AG09309 (cell line): ENCODE data around the gene GINS3.

Experiments
- DNase-seq: peaks from one replicate; pipeline ENCODE4 v3.0.0-alpha.2; 2010; ENCODE audit warnings: low read depth
- H3K4me3 ChIP-seq: 2 replicates; pipeline ENCODE4 v1.5.1; 2011; ENCODE audit warnings: mild to moderate bottlenecking, low read depth, low read length, moderate library complexity; ENCODE audit not compliant: control insufficient read depth
- TF ChIP-seq, protein P1 (sequence below): IDR thresholded peaks from 2 replicates; pipeline ENCODE4 v1.5.1; 2011; ENCODE audit warnings: mild to moderate bottlenecking, low read depth, low read length, inconsistent platforms; ENCODE audit not compliant: insufficient read depth, control insufficient read depth; ENCODE audit errors: missing control alignments

The GINS3 gene

DNA sequence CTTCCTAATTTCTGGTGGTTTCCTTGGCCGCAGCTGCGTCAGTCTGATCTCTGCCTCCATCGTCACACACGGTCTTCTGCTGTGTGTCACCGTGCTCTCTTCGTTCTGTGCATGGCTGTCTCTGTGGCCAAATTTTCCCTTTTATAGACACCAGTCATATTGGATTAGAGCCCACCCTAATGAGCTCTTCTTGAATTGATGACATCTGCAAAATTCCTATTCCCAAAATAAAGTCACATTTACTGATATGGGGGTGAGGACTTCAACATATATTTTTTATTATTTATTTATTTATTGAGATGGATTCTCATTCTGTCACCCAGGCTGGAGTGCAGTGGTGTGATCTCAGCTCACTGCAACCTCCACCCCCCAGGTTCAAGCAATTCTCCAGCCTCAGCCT, 38.4 kb downstream of the GINS3 start:
- TF ChIP-seq, protein P1, sequence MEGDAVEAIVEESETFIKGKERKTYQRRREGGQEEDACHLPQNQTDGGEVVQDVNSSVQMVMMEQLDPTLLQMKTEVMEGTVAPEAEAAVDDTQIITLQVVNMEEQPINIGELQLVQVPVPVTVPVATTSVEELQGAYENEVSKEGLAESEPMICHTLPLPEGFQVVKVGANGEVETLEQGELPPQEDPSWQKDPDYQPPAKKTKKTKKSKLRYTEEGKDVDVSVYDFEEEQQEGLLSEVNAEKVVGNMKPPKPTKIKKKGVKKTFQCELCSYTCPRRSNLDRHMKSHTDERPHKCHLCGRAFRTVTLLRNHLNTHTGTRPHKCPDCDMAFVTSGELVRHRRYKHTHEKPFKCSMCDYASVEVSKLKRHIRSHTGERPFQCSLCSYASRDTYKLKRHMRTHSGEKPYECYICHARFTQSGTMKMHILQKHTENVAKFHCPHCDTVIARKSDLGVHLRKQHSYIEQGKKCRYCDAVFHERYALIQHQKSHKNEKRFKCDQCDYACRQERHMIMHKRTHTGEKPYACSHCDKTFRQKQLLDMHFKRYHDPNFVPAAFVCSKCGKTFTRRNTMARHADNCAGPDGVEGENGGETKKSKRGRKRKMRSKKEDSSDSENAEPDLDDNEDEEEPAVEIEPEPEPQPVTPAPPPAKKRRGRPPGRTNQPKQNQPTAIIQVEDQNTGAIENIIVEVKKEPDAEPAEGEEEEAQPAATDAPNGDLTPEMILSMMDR = no peak
- DNase-seq = no peak
- H3K4me3 ChIP-seq = no peak overlapping the region

DNA sequence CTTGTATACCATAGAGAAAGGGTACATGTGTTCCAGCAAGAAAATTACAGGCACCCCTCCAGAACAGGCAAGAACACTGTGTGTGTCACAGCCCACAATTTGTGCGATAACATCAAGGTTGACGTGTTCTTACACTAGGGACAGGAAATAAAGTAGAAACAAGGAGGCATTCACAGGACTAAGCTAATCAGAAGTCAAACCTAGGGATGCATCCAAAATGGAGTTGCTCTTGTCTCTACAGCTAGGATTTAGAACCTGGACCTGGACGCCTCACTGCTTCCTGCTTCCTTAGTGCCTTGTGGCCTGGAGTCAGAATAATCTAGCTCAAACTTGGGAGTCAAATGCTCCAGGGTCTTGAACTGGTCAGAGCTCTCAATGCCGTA, 41.3 kb downstream of the GINS3 start:
- no peak for DNase-seq
- TF ChIP-seq, protein P1 = no peak
- no peak overlapping the region for H3K4me3 ChIP-seq

DNA sequence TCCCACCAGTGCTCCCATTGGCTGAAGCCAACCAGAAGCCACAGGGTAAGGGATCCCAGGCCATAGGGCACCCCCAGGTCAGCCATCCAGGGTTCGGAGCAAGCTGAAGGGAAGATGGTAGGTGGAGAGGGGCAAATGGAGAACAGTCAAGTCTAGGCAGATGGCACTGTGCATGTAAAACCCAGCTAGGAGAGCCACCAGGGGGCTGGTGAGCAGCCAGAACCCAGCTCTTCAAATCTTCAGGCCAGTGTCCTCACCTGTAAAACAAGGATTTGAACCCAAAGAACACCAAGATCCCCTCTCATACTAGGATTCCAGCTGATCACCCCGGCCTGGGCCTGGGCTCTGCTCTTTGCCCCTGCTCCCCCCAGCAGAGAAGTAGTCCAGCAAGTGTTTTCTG, 43.5 kb downstream of the GINS3 start:
- no peak for DNase-seq
- no peak overlapping the region for H3K4me3 ChIP-seq

DNA sequence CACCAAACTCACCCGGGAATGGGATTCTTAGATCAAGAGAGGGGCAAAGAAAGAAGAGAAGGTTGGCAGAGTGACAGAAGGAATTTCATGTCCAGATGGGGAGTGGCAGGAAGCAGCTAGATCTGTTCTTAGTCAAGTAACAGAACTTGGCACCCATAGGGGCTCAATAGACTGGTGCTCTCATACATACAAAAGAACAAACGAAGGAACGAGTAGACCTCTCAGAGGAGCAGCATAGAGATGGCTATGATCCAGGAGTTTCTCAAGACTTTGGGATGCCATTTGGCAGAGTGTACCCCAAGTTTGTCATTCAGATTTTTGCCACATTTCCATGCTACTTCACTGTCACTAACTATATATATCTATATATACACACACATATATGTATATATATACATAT, 47.9 kb downstream of the GINS3 start:
- H3K4me3 ChIP-seq = no peak overlapping the region
- TF ChIP-seq, protein P1 = no peak
- DNase-seq = no peak

More for the DNA sequence above, 43.5 kb downstream of the GINS3 start:
- TF ChIP-seq, protein P1 = no peak

DNA sequence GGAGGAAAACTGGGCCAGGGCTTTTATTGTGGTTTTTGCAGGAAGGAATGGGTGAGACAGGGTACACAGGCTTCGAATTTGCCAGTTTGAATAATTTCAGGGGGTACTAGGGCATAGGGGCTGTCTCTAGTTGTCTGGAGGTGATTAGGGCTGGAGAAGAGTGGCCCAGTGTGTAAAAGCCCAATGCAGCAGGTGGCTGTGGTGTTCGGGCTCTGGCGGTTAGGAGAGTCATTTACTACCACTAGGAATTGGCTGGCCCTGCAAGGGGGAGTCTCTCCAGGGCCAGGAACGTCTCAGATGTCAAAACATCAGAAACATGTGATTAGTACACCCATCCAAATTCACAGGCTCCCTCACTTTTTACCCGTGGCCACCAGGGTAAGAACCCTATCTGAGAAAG, 50.3 kb downstream of the GINS3 start:
- no peak overlapping the region for H3K4me3 ChIP-seq
- no peak for DNase-seq
- TF ChIP-seq, protein P1 = no peak

DNA sequence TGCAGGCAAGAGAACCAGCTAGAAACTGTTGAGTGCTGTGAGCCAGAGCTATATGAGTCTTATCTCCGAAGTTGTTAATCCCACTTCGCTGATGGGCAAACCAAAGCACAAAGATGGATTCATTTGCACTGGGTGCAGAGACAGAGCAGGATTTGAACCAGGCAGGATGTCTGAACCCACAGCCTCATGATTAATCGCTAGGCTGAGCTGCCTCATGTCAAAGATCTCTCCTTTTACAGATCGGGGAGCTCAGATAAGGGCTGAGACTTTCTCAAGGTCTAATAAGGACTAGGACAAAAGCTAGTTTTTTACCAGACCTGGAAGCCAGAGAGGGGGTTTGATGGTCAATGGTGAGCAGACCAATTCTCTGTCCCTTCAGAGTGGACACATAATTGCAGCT, 51.5 kb downstream of the GINS3 start:
- TF ChIP-seq, protein P1 = no peak
- DNase-seq = no peak
- H3K4me3 ChIP-seq = no peak overlapping the region

DNA sequence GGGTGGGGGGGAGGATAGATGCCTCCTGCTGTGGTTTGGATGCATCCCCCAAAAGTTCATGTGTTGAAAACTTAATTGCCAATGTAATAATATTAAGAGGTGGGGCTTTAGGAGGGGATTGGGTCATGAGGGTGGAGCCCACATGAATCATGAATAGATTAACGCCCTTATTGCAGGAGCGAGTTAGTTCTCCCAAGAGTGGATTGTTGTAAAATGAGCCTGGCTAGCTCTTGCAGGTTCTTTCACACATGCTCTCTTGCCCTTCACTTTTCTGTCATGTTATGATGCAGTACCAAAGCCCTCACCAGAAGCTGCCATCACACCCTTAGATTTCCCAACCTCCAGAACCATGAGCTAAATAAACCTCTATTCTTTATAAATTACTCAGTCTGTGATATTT, 52.0 kb downstream of the GINS3 start:
- TF ChIP-seq, protein P1 = no peak
- DNase-seq = no peak
- no peak overlapping the region for H3K4me3 ChIP-seq
